GM12873 (cell line): Measurements from ENCODE around the gene IRX6.

Experiments
- CTCF ChIP-seq: IDR thresholded peaks from 2 replicates; pipeline ENCODE4 v1.5.1; 2012; ENCODE audit warnings: low read depth, mild to moderate bottlenecking, moderate library complexity, low read length, control low read depth; ENCODE audit not compliant: insufficient read depth; ENCODE audit errors: missing control alignments

Gene IRX6

GRCh38 chr16:55349867-55350266, 25.9 kb downstream of the IRX6 start:
- no peak for TF ChIP-seq CTCF

GRCh38 chr16:55350984-55351383, 27.0 kb downstream of the IRX6 start:
- TF ChIP-seq CTCF = no peak

- no peak for TF ChIP-seq CTCF
Measured at GRCh38 chr16:55351936-55352335, 27.9 kb downstream of the IRX6 start.

- TF ChIP-seq CTCF = no peak
Measured at GRCh38 chr16:55357241-55357640, 33.2 kb downstream of the IRX6 start.

GRCh38 chr16:55359946-55360345, 35.9 kb downstream of the IRX6 start:
- no peak for TF ChIP-seq CTCF

- TF ChIP-seq CTCF = no peak
Measured at GRCh38 chr16:55364811-55365210, 40.8 kb downstream of the IRX6 start.

- TF ChIP-seq CTCF = no peak
Measured at GRCh38 chr16:55367301-55367811, 43.4 kb downstream of the IRX6 start.
